ENCODE data around the gene LSM12. TPM values are rescaled to one million over a fixed set of nuclear protein-coding genes. Genes with fewer than 3 reads are reported as not detected.

The LSM12 gene
- total RNA-seq, 1 donor from 2014 or later, result 55.4 TPM

GRCh38 chr17:44045486-44045885 is 21.0 kb downstream of the LSM12 start:
- H3K36me3 Mint-ChIP-seq (ENCODE audit: insufficient read depth), result peaks cover 7% of the 10 kb centered on the region
- H3K4me1 Mint-ChIP-seq (ENCODE audit: low read depth), result peaks cover 4% of the 10 kb centered on the region
- H3K27me3 Mint-ChIP-seq, result no peaks in the 10 kb centered on the region
- no peak for DNase-seq (ENCODE audit: low spot score, unreplicated experiment)
- no peaks in the 10 kb centered on the region for H3K9me3 Mint-ChIP-seq (ENCODE audit: low read depth)
- H3K27ac Mint-ChIP-seq, result no peak overlapping the region
- no peak for TF ChIP-seq CTCF (IDR thresholded peaks at IDR 0.05; ENCODE audit: unreplicated experiment)
- no peak overlapping the region for H3K4me3 Mint-ChIP-seq (ENCODE audit: low read depth)

- Mint-ChIP-seq H3K4me3 (ENCODE audit: low read depth) (no peak overlapping the region), H3K27me3 (no peaks in the 10 kb centered on the region), H3K27ac (no peak overlapping the region), H3K9me3 (ENCODE audit: low read depth) (no peaks in the 10 kb centered on the region), H3K36me3 (ENCODE audit: insufficient read depth) (peaks cover 8% of the 10 kb centered on the region), H3K4me1 (ENCODE audit: low read depth) (peaks cover 4% of the 10 kb centered on the region)
- DNase-seq (ENCODE audit: low spot score, unreplicated experiment), result no peak
- no peak for TF ChIP-seq CTCF (IDR thresholded peaks at IDR 0.05; ENCODE audit: unreplicated experiment)
These were observed 22.4 kb downstream of the LSM12 start for GRCh38 chr17:44044071-44044470.

- no peak overlapping the region for H3K4me3 Mint-ChIP-seq (ENCODE audit: low read depth)
- peak overlapping the region; percentile 63 for H3K27ac Mint-ChIP-seq
- H3K4me1 Mint-ChIP-seq (ENCODE audit: low read depth), result peaks cover 4% of the 10 kb centered on the region
- no peaks in the 10 kb centered on the region for H3K9me3 Mint-ChIP-seq (ENCODE audit: low read depth)
- no peak for TF ChIP-seq CTCF (IDR thresholded peaks at IDR 0.05; ENCODE audit: unreplicated experiment)
- peaks cover 7% of the 10 kb centered on the region for H3K36me3 Mint-ChIP-seq (ENCODE audit: insufficient read depth)
- DNase-seq (ENCODE audit: low spot score, unreplicated experiment), result no peak
- H3K27me3 Mint-ChIP-seq, result no peaks in the 10 kb centered on the region
These were observed 23.2 kb downstream of the LSM12 start for GRCh38 chr17:44043272-44043696.

GRCh38 chr17:44039829-44040635 is 26.4 kb downstream of the LSM12 start:
- Mint-ChIP-seq H3K27ac (no peak overlapping the region), H3K9me3 (ENCODE audit: low read depth) (no peaks in the 10 kb centered on the region), H3K36me3 (ENCODE audit: insufficient read depth) (peaks cover 10% of the 10 kb centered on the region), H3K4me3 (ENCODE audit: low read depth) (no peak overlapping the region), H3K4me1 (ENCODE audit: low read depth) (peaks cover 4% of the 10 kb centered on the region), H3K27me3 (no peaks in the 10 kb centered on the region)
- no peak for TF ChIP-seq CTCF (IDR thresholded peaks at IDR 0.05; ENCODE audit: unreplicated experiment)
- DNase-seq (ENCODE audit: low spot score, unreplicated experiment), result no peak

GRCh38 chr17:44038604-44039011 is 27.9 kb downstream of the LSM12 start:
- Mint-ChIP-seq H3K4me3 (ENCODE audit: low read depth) (no peak overlapping the region), H3K4me1 (ENCODE audit: low read depth) (peaks cover 4% of the 10 kb centered on the region), H3K27ac (no peak overlapping the region), H3K27me3 (no peaks in the 10 kb centered on the region), H3K9me3 (ENCODE audit: low read depth) (no peaks in the 10 kb centered on the region), H3K36me3 (ENCODE audit: insufficient read depth) (peaks cover 15% of the 10 kb centered on the region)
- TF ChIP-seq CTCF (IDR thresholded peaks at IDR 0.05; ENCODE audit: unreplicated experiment), result no peak
- no peak for DNase-seq (ENCODE audit: low spot score, unreplicated experiment)
